Left kidney (tissue), 2 donors: ENCODE results near the gene PCDH9. TPM values are rescaled to one million over a fixed set of nuclear protein-coding genes. Genes with fewer than 3 reads are reported as not detected.
A peak's percentile ranks its signal among the peaks of the same experiment; 100 is the strongest.
"Not testable (repeated sequence)": the region's sequence is repeated elsewhere in the genome, so short reads cannot be mapped to it uniquely, and the experiment has no call there.

Experiments
- DNase-seq: peaks from one replicate; pipeline ENCODE4 v3.0.0-alpha.2; 2013
- polyA plus RNA-seq: library from polyadenylated mRNA; unstranded; fragments of 120-200 nt; gene quantifications from one replicate; pipeline ENCODE4 v1.2.1, GENCODE V29; 2013; ENCODE audit not compliant: insufficient read length

PCDH9 gene
- polyA plus RNA-seq, 1 donor = 15.3 TPM

GRCh38 chr13:66338542-66338941 is 891.6 kb downstream of the PCDH9 start:
- no peak for DNase-seq

- DNase-seq = no peak
Observed at GRCh38 chr13:66335626-66336025, 894.5 kb downstream of the PCDH9 start.

- no peak for DNase-seq
Observed at GRCh38 chr13:66329988-66330451, 900.1 kb downstream of the PCDH9 start.

- DNase-seq = no peak
Observed at GRCh38 chr13:66328476-66328875, 901.7 kb downstream of the PCDH9 start.

GRCh38 chr13:66323745-66324347 is 906.3 kb downstream of the PCDH9 start:
- no peak for DNase-seq

GRCh38 chr13:66322936-66323335 is 907.2 kb downstream of the PCDH9 start:
- no peak for DNase-seq

GRCh38 chr13:66322193-66322740 is 907.9 kb downstream of the PCDH9 start:
- no peak for DNase-seq

GRCh38 chr13:66314911-66315310 is 915.2 kb downstream of the PCDH9 start:
- DNase-seq = no peak

GRCh38 chr13:66313413-66313812 is 916.7 kb downstream of the PCDH9 start:
- DNase-seq = no peak

- no peak for DNase-seq
Observed at GRCh38 chr13:66312312-66313087, 917.6 kb downstream of the PCDH9 start.

- no peak for DNase-seq
Observed at GRCh38 chr13:66305961-66306617, 924.0 kb downstream of the PCDH9 start.

GRCh38 chr13:66301482-66301881 is 928.7 kb downstream of the PCDH9 start:
- no peak for DNase-seq

GRCh38 chr13:66301006-66301405 is 929.1 kb downstream of the PCDH9 start:
- no peak for DNase-seq

GRCh38 chr13:66296875-66297274 is 933.3 kb downstream of the PCDH9 start:
- DNase-seq = no peak

GRCh38 chr13:66296328-66296727 is 933.8 kb downstream of the PCDH9 start:
- DNase-seq = no peak

- not testable (repeated sequence) for DNase-seq
Observed at GRCh38 chr13:66286806-66287205, 943.3 kb downstream of the PCDH9 start.

GRCh38 chr13:66275416-66275815 is 954.7 kb downstream of the PCDH9 start:
- DNase-seq = no peak

- peak; percentile 33 for DNase-seq
Observed at GRCh38 chr13:66273011-66273410, 957.1 kb downstream of the PCDH9 start.

GRCh38 chr13:66266761-66267160 is 963.4 kb downstream of the PCDH9 start:
- DNase-seq = no peak

GRCh38 chr13:66266348-66266747 is 963.8 kb downstream of the PCDH9 start:
- no peak for DNase-seq

GRCh38 chr13:66265371-66265770 is 964.8 kb downstream of the PCDH9 start:
- peak; percentile 31 for DNase-seq

- DNase-seq = peak; percentile 59
Observed at GRCh38 chr13:66264971-66265370, 965.2 kb downstream of the PCDH9 start.

GRCh38 chr13:66262330-66262729 is 967.8 kb downstream of the PCDH9 start:
- no peak for DNase-seq
